Astrocyte (in vitro differentiated cells and primary cell): ENCODE results near the gene ALPI. TPM values are rescaled to one million over a fixed set of nuclear protein-coding genes. Genes with fewer than 3 reads are reported as not detected.

Experiments
- DNase-seq: peaks from one replicate; pipeline ENCODE4 v3.0.0-alpha.2; 2010; ENCODE audit warnings: low read depth
- FAIRE-seq: peaks from 2 replicates; lab custom pipeline; 2011; peaks lifted over from hg19 to GRCh38; lab: Jason Lieb, UNC
- H2AFZ ChIP-seq: 2 replicates; pipeline ENCODE4 v1.6.0; 2012; ENCODE audit warnings: low read depth, low read length, inconsistent platforms
- H3K27ac ChIP-seq: 2 replicates; pipeline ENCODE4 v1.5.1; 2011; ENCODE audit warnings: low read depth, low read length, inconsistent platforms
- H3K27me3 ChIP-seq: 2 replicates; pipeline ENCODE4 v1.6.0; 2011; ENCODE audit warnings: low read length, inconsistent platforms; ENCODE audit not compliant: insufficient read depth
- H3K36me3 ChIP-seq: 2 replicates; pipeline ENCODE4 v1.5.1; 2011; ENCODE audit warnings: low read length, inconsistent platforms; ENCODE audit not compliant: insufficient read depth
- H3K4me1 ChIP-seq: 2 replicates; pipeline ENCODE4 v1.5.1; 2011; ENCODE audit warnings: low read length, inconsistent platforms; ENCODE audit not compliant: insufficient read depth
- H3K4me2 ChIP-seq: 2 replicates; pipeline ENCODE4 v1.6.0; 2012; ENCODE audit warnings: low read length, inconsistent platforms
- H3K4me3 ChIP-seq: 2 replicates; pipeline ENCODE4 v1.5.1; 2011; ENCODE audit warnings: low read depth, mild to moderate bottlenecking, low read length, inconsistent platforms; ENCODE audit not compliant: insufficient read depth
- H3K79me2 ChIP-seq: 2 replicates; pipeline ENCODE4 v1.6.0; 2012; ENCODE audit warnings: mild to moderate bottlenecking, low read length, inconsistent platforms; ENCODE audit not compliant: insufficient read depth
- H3K9ac ChIP-seq: 2 replicates; pipeline ENCODE4 v1.6.0; 2012; ENCODE audit warnings: mild to moderate bottlenecking, low read length, inconsistent platforms
- H3K9me3 ChIP-seq: 2 replicates; pipeline ENCODE4 v1.5.1; 2012; ENCODE audit warnings: low read depth, mild to moderate bottlenecking, low read length, inconsistent platforms; ENCODE audit not compliant: insufficient read depth
- H4K20me1 ChIP-seq: 2 replicates; pipeline ENCODE4 v1.6.0; 2012; ENCODE audit warnings: low read length, inconsistent platforms; ENCODE audit not compliant: insufficient read depth
- H3K27ac Mint-ChIP-seq: one replicate; pipeline ENCODE4 v1.8.0; 2021; ENCODE audit warnings: mild to moderate bottlenecking, mixed read lengths; ENCODE audit not compliant: unreplicated experiment
- H3K27me3 Mint-ChIP-seq: one replicate; pipeline ENCODE4 v1.8.0; 2021; ENCODE audit warnings: low read depth, mixed read lengths; ENCODE audit not compliant: unreplicated experiment
- H3K36me3 Mint-ChIP-seq: one replicate; pipeline ENCODE4 v1.8.0; 2021; ENCODE audit warnings: low read depth, mixed read lengths; ENCODE audit not compliant: unreplicated experiment
- H3K4me1 Mint-ChIP-seq: one replicate; pipeline ENCODE4 v1.8.0; 2021; ENCODE audit warnings: low read depth, mixed read lengths; ENCODE audit not compliant: unreplicated experiment
- H3K4me3 Mint-ChIP-seq: one replicate; pipeline ENCODE4 v1.8.0; 2021; ENCODE audit warnings: mild to moderate bottlenecking, moderate library complexity, mixed read lengths; ENCODE audit not compliant: unreplicated experiment
- H3K9me3 Mint-ChIP-seq: one replicate; pipeline ENCODE4 v1.8.0; 2021; ENCODE audit warnings: mild to moderate bottlenecking, mixed read lengths; ENCODE audit not compliant: unreplicated experiment
- EZH2 ChIP-seq: IDR thresholded peaks from 2 replicates; pipeline ENCODE4 v1.6.1; 2012; ENCODE audit warnings: mild to moderate bottlenecking, low read length, inconsistent platforms; ENCODE audit not compliant: insufficient read depth
- total RNA-seq: library from RNA; stranded (reverse); gene quantifications from 2 replicates; pipeline ENCODE4 v1.2.1, GENCODE V29; 2021
- TF ChIP-seq, protein P1 (sequence below): IDR thresholded peaks from 2 replicates; pipeline ENCODE4 v1.5.1; 2011; ENCODE audit warnings: low read depth, mild to moderate bottlenecking, inconsistent platforms, low read length, moderate library complexity; ENCODE audit not compliant: insufficient read depth

Gene ALPI
- total RNA-seq, 1 donor from 2014 or later: not detected

DNA sequence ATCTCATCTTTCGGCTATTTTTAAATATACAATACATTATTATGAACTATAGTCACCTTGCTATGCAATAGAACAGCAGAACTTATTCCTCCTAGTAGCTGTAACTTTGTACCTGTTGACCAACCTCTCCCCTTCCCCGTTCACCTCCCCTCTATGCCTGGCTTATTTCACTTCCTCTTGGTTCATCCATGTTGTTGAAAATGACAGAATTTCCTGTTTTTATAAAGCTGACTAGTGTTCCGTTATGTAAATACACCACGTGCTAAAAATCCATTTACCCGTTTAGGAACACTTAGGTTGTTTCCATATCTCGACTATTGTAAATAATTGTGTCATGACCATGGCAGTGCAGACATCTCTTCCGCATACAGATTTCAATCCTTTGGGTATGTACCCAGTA is 10.3 kb downstream of the ALPI start:
- Mint-ChIP-seq H3K4me1 (no peaks in the 10 kb centered on the region), H3K4me3 (no peak overlapping the region), H3K9me3 (peaks cover 14% of the 10 kb centered on the region), H3K27ac (no peak overlapping the region), H3K36me3 (no peaks in the 10 kb centered on the region), H3K27me3 (peaks cover 29% of the 10 kb centered on the region)
- no peak overlapping the region for H3K4me3 ChIP-seq
- FAIRE-seq: no peak
- no peaks in the 10 kb centered on the region for H3K4me1 ChIP-seq
- no peak for DNase-seq
- no peaks in the 10 kb centered on the region for H3K9me3 ChIP-seq
- no peak overlapping the region for H3K27ac ChIP-seq
- H3K4me2 ChIP-seq: no peak overlapping the region
- H3K27me3 ChIP-seq: peaks cover 32% of the 10 kb centered on the region
- no peak overlapping the region for H3K9ac ChIP-seq
- H3K36me3 ChIP-seq: no peaks in the 10 kb centered on the region
- no peak for TF ChIP-seq EZH2
- TF ChIP-seq, protein P1, sequence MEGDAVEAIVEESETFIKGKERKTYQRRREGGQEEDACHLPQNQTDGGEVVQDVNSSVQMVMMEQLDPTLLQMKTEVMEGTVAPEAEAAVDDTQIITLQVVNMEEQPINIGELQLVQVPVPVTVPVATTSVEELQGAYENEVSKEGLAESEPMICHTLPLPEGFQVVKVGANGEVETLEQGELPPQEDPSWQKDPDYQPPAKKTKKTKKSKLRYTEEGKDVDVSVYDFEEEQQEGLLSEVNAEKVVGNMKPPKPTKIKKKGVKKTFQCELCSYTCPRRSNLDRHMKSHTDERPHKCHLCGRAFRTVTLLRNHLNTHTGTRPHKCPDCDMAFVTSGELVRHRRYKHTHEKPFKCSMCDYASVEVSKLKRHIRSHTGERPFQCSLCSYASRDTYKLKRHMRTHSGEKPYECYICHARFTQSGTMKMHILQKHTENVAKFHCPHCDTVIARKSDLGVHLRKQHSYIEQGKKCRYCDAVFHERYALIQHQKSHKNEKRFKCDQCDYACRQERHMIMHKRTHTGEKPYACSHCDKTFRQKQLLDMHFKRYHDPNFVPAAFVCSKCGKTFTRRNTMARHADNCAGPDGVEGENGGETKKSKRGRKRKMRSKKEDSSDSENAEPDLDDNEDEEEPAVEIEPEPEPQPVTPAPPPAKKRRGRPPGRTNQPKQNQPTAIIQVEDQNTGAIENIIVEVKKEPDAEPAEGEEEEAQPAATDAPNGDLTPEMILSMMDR: no peak
- no peaks in the 10 kb centered on the region for H4K20me1 ChIP-seq
- H2AFZ ChIP-seq: no peak overlapping the region
- H3K79me2 ChIP-seq: no peaks in the 10 kb centered on the region

DNA sequence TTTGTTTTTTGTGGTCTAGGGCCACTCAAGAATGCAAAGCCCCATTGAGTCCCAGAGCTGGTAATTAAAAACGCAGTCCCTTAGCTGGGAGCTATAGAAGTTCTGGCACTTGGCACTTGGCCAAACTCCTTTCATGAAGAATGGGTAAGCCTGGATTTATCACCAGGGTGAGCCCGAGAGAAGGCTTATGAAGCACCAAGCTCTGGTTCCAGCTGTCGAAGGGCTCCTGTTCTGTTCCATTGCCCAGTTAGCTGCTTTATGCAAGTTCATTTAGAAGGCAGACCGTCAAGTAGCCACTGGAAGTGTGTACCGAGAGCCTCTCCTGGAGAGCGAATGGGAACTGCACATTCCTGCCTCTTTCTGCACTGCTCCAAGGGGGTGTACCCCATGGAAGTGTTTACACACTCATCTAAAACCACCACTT is 17.5 kb downstream of the ALPI start:
- H3K27me3 Mint-ChIP-seq: peaks cover 69% of the 10 kb centered on the region
- peak; percentile 4 for DNase-seq

DNA sequence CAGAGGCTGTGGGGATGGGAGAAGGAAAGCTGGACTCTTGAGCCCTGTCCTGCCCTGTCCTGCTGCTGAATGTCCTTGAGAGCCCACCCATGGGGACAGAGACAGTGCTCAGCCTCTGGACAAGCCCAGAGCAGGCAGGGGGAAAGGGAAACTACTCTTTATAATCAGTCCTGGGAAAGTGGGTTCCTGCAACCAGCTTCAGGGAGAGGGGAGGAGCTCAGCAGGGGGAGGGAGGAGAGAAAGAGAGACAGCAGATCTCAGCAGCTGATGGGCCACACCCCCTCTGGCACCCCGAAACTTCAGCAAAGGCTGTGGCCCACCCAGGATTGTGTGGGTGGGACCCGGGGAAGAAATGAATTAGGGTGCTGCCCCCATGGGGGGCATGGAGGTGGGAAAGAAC is 20.1 kb downstream of the ALPI start:
- Histone ChIP-seq H3K9ac (no peak overlapping the region), H3K79me2 (no peaks in the 10 kb centered on the region), H3K36me3 (no peaks in the 10 kb centered on the region), H3K27me3 (peaks cover 27% of the 10 kb centered on the region), H3K4me3 (no peak overlapping the region), H3K4me2 (no peak overlapping the region), H3K27ac (no peak overlapping the region), H2AFZ (no peak overlapping the region), H3K9me3 (peaks cover 3% of the 10 kb centered on the region), H4K20me1 (no peaks in the 10 kb centered on the region), H3K4me1 (no peaks in the 10 kb centered on the region)
- peaks cover 10% of the 10 kb centered on the region for H3K9me3 Mint-ChIP-seq
- TF ChIP-seq, protein P1: no peak
- no peak for TF ChIP-seq EZH2
- DNase-seq (no peak), FAIRE-seq (no peak)
- no peak overlapping the region for H3K4me3 Mint-ChIP-seq
- peaks cover 76% of the 10 kb centered on the region for H3K27me3 Mint-ChIP-seq
- no peaks in the 10 kb centered on the region for H3K36me3 Mint-ChIP-seq
- no peak overlapping the region for H3K27ac Mint-ChIP-seq
- H3K4me1 Mint-ChIP-seq: no peaks in the 10 kb centered on the region

More for the DNA sequence above, 17.5 kb downstream of the ALPI start:
- Histone ChIP-seq H3K27me3 (peaks cover 32% of the 10 kb centered on the region), H3K27ac (no peak overlapping the region), H2AFZ (no peak overlapping the region), H3K4me2 (no peak overlapping the region), H3K4me3 (no peak overlapping the region), H3K36me3 (no peaks in the 10 kb centered on the region), H3K9me3 (peaks cover 3% of the 10 kb centered on the region), H3K9ac (no peak overlapping the region), H3K4me1 (no peaks in the 10 kb centered on the region), H4K20me1 (no peaks in the 10 kb centered on the region), H3K79me2 (no peaks in the 10 kb centered on the region)
- no peaks in the 10 kb centered on the region for H3K36me3 Mint-ChIP-seq
- H3K9me3 Mint-ChIP-seq: peaks cover 10% of the 10 kb centered on the region
- H3K4me3 Mint-ChIP-seq: no peak overlapping the region
- no peak overlapping the region for H3K27ac Mint-ChIP-seq
- FAIRE-seq: no peak
- TF ChIP-seq, protein P1: no peak
- no peak for TF ChIP-seq EZH2
- no peaks in the 10 kb centered on the region for H3K4me1 Mint-ChIP-seq
